H1 (cell line): ENCODE data around the gene HSPBP1. TPM values are rescaled to one million over a fixed set of nuclear protein-coding genes. Genes with fewer than 3 reads are reported as not detected.
A peak's percentile ranks its signal among the peaks of the same experiment; 100 is the strongest.

Experiments
- CTCF ChIA-PET: fragments of 300-600 bp; sonication (Branson Sonifier 250); formaldehyde crosslinking; loops from one replicate; lab custom pipeline; 2021; ENCODE audit not compliant: partially characterized antibody; lab: Charles Lee
- POLR2A ChIA-PET: fragments of 300-600 bp; sonication (Branson Sonifier 250); formaldehyde crosslinking; loops from one replicate; lab custom pipeline; 2021; ENCODE audit warnings: inconsistent platforms; ENCODE audit not compliant: partially characterized antibody; lab: Charles Lee
- DNase-seq, 2 experiments: peaks; one replicate each; pipeline versions ENCODE4 v3.0.0 to v3.0.0-alpha.2; 2010 to 2022; ENCODE audit warnings: low spot score in 2 of 2, low read depth in 1 of 2, mixed read lengths in 1 of 2
- FAIRE-seq: peaks from 2 replicates; lab custom pipeline; 2011; peaks lifted over from hg19 to GRCh38; lab: Jason Lieb, UNC
- H2AFZ ChIP-seq: 2 replicates; pipeline ENCODE4 v1.8.1; 2012; ENCODE audit warnings: low read length, inconsistent platforms
- H2AK5ac ChIP-seq: 2 replicates; pipeline ENCODE4 v1.6.1; 2013; ENCODE audit warnings: low read depth, low read length
- H2BK120ac ChIP-seq: replicated peaks from 2 replicates; pipeline ENCODE3; 2013; ENCODE audit warnings: low read depth, low read length, inconsistent platforms
- H2BK12ac ChIP-seq: 2 replicates; pipeline ENCODE4 v1.6.1; 2013; ENCODE audit warnings: low read depth, low read length
- H2BK15ac ChIP-seq: 2 replicates; pipeline ENCODE4 v1.6.1; 2013; ENCODE audit warnings: low read length
- H2BK20ac ChIP-seq: 2 replicates; pipeline ENCODE4 v1.6.1; 2013; ENCODE audit warnings: low read length
- H2BK5ac ChIP-seq: 2 replicates; pipeline ENCODE4 v1.6.1; 2013; ENCODE audit warnings: low read depth, low read length
- H3K14ac ChIP-seq: 2 replicates; pipeline ENCODE4 v1.6.1; 2013; ENCODE audit warnings: inconsistent platforms; ENCODE audit not compliant: insufficient read length
- H3K18ac ChIP-seq: 2 replicates; pipeline ENCODE4 v1.6.1; 2013; ENCODE audit warnings: low read length; ENCODE audit errors: extremely low read depth
- H3K23ac ChIP-seq: 2 replicates; pipeline ENCODE4 v1.6.1; 2013; ENCODE audit warnings: inconsistent platforms; ENCODE audit not compliant: insufficient read length
- H3K23me2 ChIP-seq: 2 replicates; pipeline ENCODE4 v1.6.1; 2013; ENCODE audit warnings: low read depth, low read length
- H3K27ac ChIP-seq: 2 replicates; pipeline ENCODE4 v1.6.1; 2011; ENCODE audit warnings: low read depth, low read length, inconsistent platforms
- H3K27me3 ChIP-seq, 4 experiments: replicated peaks in 1 of 4; 1 replicate in 1 of 4; 2 replicates in 3 of 4; pipeline versions ENCODE4 v1.6.1 to v1.8.1; 2011 to 2013; ENCODE audit warnings: low read length in 3 of 4, mild to moderate bottlenecking in 3 of 4, inconsistent platforms in 2 of 4, mixed read lengths in 2 of 4, moderate library complexity in 1 of 4; ENCODE audit not compliant: control insufficient read depth in 3 of 4, insufficient read depth in 3 of 4; ENCODE audit errors: extremely low read depth in 1 of 4
- H3K36me3 ChIP-seq, 4 experiments: 2 replicates each; pipeline versions ENCODE4 v1.6.1 to v1.8.1; 2011 to 2013; ENCODE audit warnings: mild to moderate bottlenecking in 4 of 4, low read length in 3 of 4, moderate library complexity in 2 of 4, control low read depth in 1 of 4, inconsistent platforms in 1 of 4; ENCODE audit not compliant: insufficient read depth in 4 of 4, control insufficient read depth in 2 of 4
- H3K4ac ChIP-seq: replicated peaks from 2 replicates; pipeline ENCODE3; 2013; ENCODE audit warnings: low read length, low read depth, mixed read lengths, inconsistent platforms; ENCODE audit not compliant: insufficient read length
- H3K4me1 ChIP-seq, 4 experiments: replicated peaks in 1 of 4; 1 replicate in 1 of 4; 2 replicates in 3 of 4; pipeline versions ENCODE4 v1.6.1 to v1.8.1; 2011 to 2013; ENCODE audit warnings: low read length in 3 of 4, inconsistent platforms in 2 of 4, mixed read lengths in 1 of 4; ENCODE audit not compliant: insufficient read depth in 4 of 4, control insufficient read depth in 3 of 4
- H3K4me2 ChIP-seq, 2 experiments: 2 replicates each; pipeline versions ENCODE4 v1.6.1 to v1.8.1; 2011 to 2013; ENCODE audit warnings: low read depth in 2 of 2, low read length in 2 of 2, control low read depth in 1 of 2, inconsistent platforms in 1 of 2, mild to moderate bottlenecking in 1 of 2; ENCODE audit not compliant: insufficient read depth in 1 of 2
- H3K4me3 ChIP-seq, 4 experiments: fragments of 200-600, 300-600 bp in 1 of 4; sonication (generic), shearing (Covaris generic), sonication (Bioruptor Twin) in 1 of 4; 2 replicates each; pipeline versions ENCODE4 v1.5.1 to v1.8.1; 2011 to 2016; ENCODE audit warnings: low read length in 4 of 4, low read depth in 3 of 4, control low read depth in 2 of 4, inconsistent platforms in 2 of 4, mild to moderate bottlenecking in 2 of 4, mixed read lengths in 1 of 4, moderate library complexity in 1 of 4; ENCODE audit not compliant: insufficient read depth in 2 of 4; ENCODE audit errors: extremely low read depth in 1 of 4
- H3K56ac ChIP-seq: replicated peaks from 2 replicates; pipeline ENCODE3; 2013; ENCODE audit warnings: low read depth, mild to moderate bottlenecking, mixed read lengths, low read length, inconsistent platforms; ENCODE audit not compliant: insufficient read length
- H3K79me1 ChIP-seq: 2 replicates; pipeline ENCODE4 v1.6.1; 2013; ENCODE audit warnings: low read depth, low read length, control low read depth
- H3K79me2 ChIP-seq, 2 experiments: 2 replicates each; pipeline versions ENCODE4 v1.6.1 to v1.8.1; 2012 to 2013; ENCODE audit warnings: low read length in 2 of 2, mild to moderate bottlenecking in 2 of 2, inconsistent platforms in 1 of 2; ENCODE audit not compliant: insufficient read depth in 2 of 2, control insufficient read depth in 1 of 2
- H3K9ac ChIP-seq, 4 experiments: replicated peaks in 1 of 4; 1 replicate in 1 of 4; 2 replicates in 3 of 4; pipeline versions ENCODE4 v1.6.1 to v1.8.1; 2011 to 2013; ENCODE audit warnings: low read depth in 3 of 4, low read length in 3 of 4, control low read depth in 2 of 4, mild to moderate bottlenecking in 2 of 4, moderate library complexity in 2 of 4, inconsistent platforms in 1 of 4; ENCODE audit errors: extremely low read depth in 1 of 4
- H3K9me3 ChIP-seq, 2 experiments: 2 replicates each; pipeline versions ENCODE4 v1.6.1 to v1.8.1; 2012 to 2013; ENCODE audit warnings: mild to moderate bottlenecking in 2 of 2, moderate library complexity in 2 of 2, control low read depth in 1 of 2, inconsistent platforms in 1 of 2, low read depth in 1 of 2, low read length in 1 of 2, mixed read lengths in 1 of 2; ENCODE audit not compliant: insufficient read depth in 2 of 2
- H4K20me1 ChIP-seq, 2 experiments: replicated peaks in 1 of 2; 2 replicates each; pipeline versions ENCODE3 to v1.8.1; 2011 to 2013; ENCODE audit warnings: inconsistent platforms in 2 of 2, low read length in 2 of 2, mild to moderate bottlenecking in 1 of 2; ENCODE audit not compliant: insufficient read depth in 2 of 2, control insufficient read depth in 1 of 2
- H4K5ac ChIP-seq: 2 replicates; pipeline ENCODE4 v1.6.1; 2013; ENCODE audit warnings: low read length, low read depth, mixed read lengths, inconsistent platforms; ENCODE audit not compliant: insufficient read length
- H4K8ac ChIP-seq: 2 replicates; pipeline ENCODE4 v1.8.0; 2013; ENCODE audit warnings: mild to moderate bottlenecking, moderate library complexity, low read length, inconsistent platforms; ENCODE audit not compliant: insufficient read depth; ENCODE audit errors: extremely low read depth
- H4K91ac ChIP-seq: replicated peaks from 2 replicates; pipeline ENCODE3; 2013; ENCODE audit warnings: low read length, mixed read lengths, inconsistent platforms; ENCODE audit not compliant: insufficient read length
- ASH2L ChIP-seq: fragments of 200-600, 300-600 bp; sonication (generic); IDR thresholded peaks from one replicate; pipeline ENCODE4 v1.7.1; 2017; ENCODE audit warnings: low read length
- BACH1 ChIP-seq: IDR thresholded peaks from 2 replicates; pipeline ENCODE4 v1.6.1; 2012; ENCODE audit warnings: low read length, improper control_type of control experiment
- HDAC6 ChIP-seq: IDR thresholded peaks from one replicate; pipeline ENCODE4 v1.7.1; 2012; ENCODE audit warnings: low read depth, mild to moderate bottlenecking, inconsistent platforms, low read length, moderate library complexity
- KDM1A ChIP-seq: fragments of 200-600, 300-600 bp; sonication (generic); IDR thresholded peaks from 2 replicates; pipeline ENCODE4 v1.7.1; 2016; ENCODE audit warnings: mild to moderate bottlenecking, low read length, borderline replicate concordance
- NANOG ChIP-seq: IDR thresholded peaks from 2 replicates; pipeline ENCODE4 v1.6.1; 2011; ENCODE audit warnings: low read length, low read depth, mild to moderate bottlenecking, inconsistent platforms; ENCODE audit not compliant: insufficient read depth, poor library complexity, severe bottlenecking
- RBBP5 ChIP-seq: IDR thresholded peaks from 2 replicates; pipeline ENCODE4 v1.7.1; 2012; ENCODE audit warnings: low read depth, mild to moderate bottlenecking, inconsistent platforms, low read length, moderate library complexity, borderline replicate concordance
- RXRA ChIP-seq: IDR thresholded peaks from 2 replicates; pipeline ENCODE4 v1.6.1; 2011; ENCODE audit warnings: low read depth, mild to moderate bottlenecking, low read length, moderate library complexity; ENCODE audit not compliant: insufficient read depth
- SIRT6 ChIP-seq: IDR thresholded peaks from one replicate; pipeline ENCODE4 v1.7.1; 2012; ENCODE audit warnings: low read length, inconsistent platforms
- SP2 ChIP-seq: IDR thresholded peaks from 2 replicates; pipeline ENCODE4 v1.6.1; 2012; ENCODE audit warnings: mild to moderate bottlenecking, low read length, inconsistent platforms
- SUZ12 ChIP-seq: fragments of 200-600 bp; sonication (generic); IDR thresholded peaks from 2 replicates; pipeline ENCODE4 v1.6.1; 2012; ENCODE audit warnings: mild to moderate bottlenecking, inconsistent platforms, low read length, moderate library complexity, mixed read lengths
- TAF1 ChIP-seq: IDR thresholded peaks from 2 replicates; pipeline ENCODE4 v1.6.1; 2011; ENCODE audit warnings: mild to moderate bottlenecking, low read depth, low read length
- TBP ChIP-seq: IDR thresholded peaks from 2 replicates; pipeline ENCODE4 v1.6.1; 2011; ENCODE audit warnings: low read depth, low read length, improper control_type of control experiment
- TEAD4 ChIP-seq: IDR thresholded peaks from 2 replicates; pipeline ENCODE4 v1.6.1; 2012; ENCODE audit warnings: low read depth, low read length, inconsistent platforms, mixed read lengths
- WGBS, 2 experiments: shearing (Covaris generic) in 1 of 2; methylation state at CpG; one replicate each; pipeline versions ENCODE4 v1.1.6 to v1.1.7; 2013 to 2015; ENCODE audit warnings: low lambda C conversion rate in 2 of 2, mixed read lengths in 2 of 2, inconsistent platforms in 1 of 2, low coverage in 1 of 2, missing lambda C conversion rate in 1 of 2; ENCODE audit not compliant: insufficient replicate concordance in 2 of 2, insufficient coverage in 1 of 2, insufficient read length in 1 of 2; ENCODE audit errors: extremely low coverage in 1 of 2, missing lambda C conversion rate in 1 of 2; 5-methylcytosine and 5-hydroxymethylcytosine counted together
- polyA plus RNA-seq, 7 experiments: library from polyadenylated mRNA; depleted of rRNA in 3 of 7; stranded (reverse) in 5 of 7; unstranded in 2 of 7; fragments of >200 nt in 5 of 7; fragments of 200-250 nt in 2 of 7; gene quantifications; 1 replicate in 5 of 7; 2 replicates in 1 of 7; 4 replicates in 1 of 7; pipeline versions ENCODE4 v1.2.1 to v1.2.3, GENCODE V29; 2011 to 2013; ENCODE audit warnings: missing spikeins in 2 of 7, mixed read lengths in 2 of 7
- total RNA-seq: library from RNA; stranded (reverse); fragmentation: NEBNext Ultra II Directional; extraction: Animal tissue kit (Norgen Biotek cat#: 25700); gene quantifications from 2 replicates; pipeline ENCODE4 v1.2.1, GENCODE V29; 2021

Gene HSPBP1
- total and polyA plus RNA-seq, 2 of the 8 experiments (the other 6 are each of a cell fraction or from before 2014, with no cell fraction given), result 63.4 to 100 TPM

- no peak overlapping the region for H4K5ac ChIP-seq
- peaks cover 0 to 3% (median 1%) of the 10 kb centered on the region in 4 experiments; a peak in 4 of 8 replicates for H3K36me3 ChIP-seq
- H2BK15ac ChIP-seq, result no peak overlapping the region
- no peak overlapping the region for H2BK12ac ChIP-seq
- peaks cover 0 to 3% of the 10 kb centered on the region in 2 experiments; a peak in 2 of 4 replicates for H3K9me3 ChIP-seq
- H2BK5ac ChIP-seq, result no peak overlapping the region
- no peak overlapping the region for H2BK120ac ChIP-seq
- H4K91ac ChIP-seq, result no peak overlapping the region
- H3K4ac ChIP-seq, result no peak overlapping the region
- H3K14ac ChIP-seq, result no peak overlapping the region
- FAIRE-seq (no peak), DNase-seq (no peak)
- peaks cover 9% of the 10 kb centered on the region; the same call in 1 of the 2 replicates for H3K23me2 ChIP-seq
- H3K56ac ChIP-seq, result peak overlapping the region; percentile 64
- H3K23ac ChIP-seq, result no peak overlapping the region
- peaks cover 0 to 6% of the 10 kb centered on the region in 2 experiments; a peak in 1 of 4 replicates for H3K79me2 ChIP-seq
- H3K27ac ChIP-seq, result no peak overlapping the region
- peaks cover 10% of the 10 kb centered on the region for H3K79me1 ChIP-seq
- peaks cover 0 to 10% of the 10 kb centered on the region in 2 experiments for H4K20me1 ChIP-seq
- H2AK5ac ChIP-seq, result no peak overlapping the region
- H3K27me3 ChIP-seq, result no peaks in the 10 kb centered on the region
- no peak overlapping the region for H4K8ac ChIP-seq
- H3K4me3 ChIP-seq, result no peak overlapping the region
- no peak overlapping the region for H3K18ac ChIP-seq
- H2BK20ac ChIP-seq, result no peak overlapping the region
- H3K4me2 ChIP-seq, result no peak overlapping the region
- CTCF ChIA-PET, result interaction anchor here (0.6 to 1.9 kb wide), 2 partner anchors 11 to 77 kb away, joined by 3 to 7 read pairs; no protein-coding TSS in a partner anchor
- H3K9ac ChIP-seq, result peak overlapping the region in 1 of 4 experiments; percentile 21; a peak in 1 of 7 replicates
- no peak overlapping the region for H2AFZ ChIP-seq
- H3K4me1 ChIP-seq, result peaks cover 0 to 3% (median 0%) of the 10 kb centered on the region in 4 experiments; a peak in 1 of 7 replicates
- POLR2A ChIA-PET, result interaction anchor here (0.8 to 2.2 kb wide), 6 partner anchors 10 to 137 kb away, joined by 3 to 8 read pairs (median 4); partner anchors contain the start of genes HSPBP1, PPP6R1 and UBE2S
- 92 to 100% methylated on average over 2 to 25 of the region's 25 CpGs for WGBS, 2 experiments
- TF ChIP-seq TAF1 (no peak), RXRA (no peak), RBBP5 (no peak), SUZ12 (no peak), ASH2L (no peak), SP2 (no peak), NANOG (no peak), KDM1A (no peak), TEAD4 (no peak), SIRT6 (no peak), BACH1 (no peak), HDAC6 (no peak), TBP (no peak)
Observed at GRCh38 chr19:55270172-55270942, 9.6 kb downstream of the HSPBP1 start.
